Measurements from ENCODE around the gene SHROOM2. TPM values are rescaled to one million over a fixed set of nuclear protein-coding genes. Genes with fewer than 3 reads are reported as not detected.

Gene SHROOM2
- total RNA-seq, 1 experiment from 2014 or later = 5.3 TPM

DNA sequence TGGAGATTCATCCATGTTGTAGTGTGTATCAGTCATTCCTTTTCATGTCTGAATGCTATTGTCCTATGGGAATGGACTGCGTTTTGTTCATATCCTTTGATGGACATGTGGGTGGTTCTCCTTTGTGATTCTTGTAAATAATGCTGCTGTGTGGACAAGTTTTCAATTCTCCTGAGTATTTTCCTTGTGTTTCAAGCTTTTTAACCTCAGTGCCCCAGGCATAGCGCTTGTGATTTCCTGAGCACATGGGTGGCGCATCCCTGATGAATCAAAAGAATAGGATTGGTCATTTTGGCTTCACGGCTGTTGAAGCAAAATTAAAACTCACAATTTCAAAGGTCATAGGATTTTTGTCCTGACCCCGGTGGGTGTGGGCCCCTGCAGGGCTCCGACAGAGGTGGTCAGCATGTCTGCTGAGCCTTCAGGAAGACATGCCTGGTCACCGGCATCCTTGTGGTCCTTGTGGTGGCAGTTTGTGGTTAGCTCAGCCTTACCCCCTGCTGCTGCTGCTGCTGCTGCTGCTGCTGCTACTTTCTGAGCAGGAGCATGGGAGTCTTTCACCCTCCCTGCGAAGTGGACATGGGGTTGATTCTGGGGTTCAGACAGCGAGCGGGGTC, 30.0 kb downstream of the SHROOM2 start:
- Histone ChIP-seq H3K9ac (ENCODE audit: low read length) (no peak overlapping the region), H3K4me2 (ENCODE audit: low read length) (0 out of 2 replicates have a peak overlapping the region, but pooled peaks have one; percentile 3), H4K20me1 (ENCODE audit: insufficient read depth) (no peaks in the 10 kb centered on the region), H2AFZ (ENCODE audit: low read depth, low read length, poor library complexity, severe bottlenecking) (no peak overlapping the region), H3K36me3 (ENCODE audit: control insufficient read depth in 1 of 2, insufficient read depth in 2 of 2, low read length in 2 of 2) (no peaks in the 10 kb centered on the region), H3K27ac (ENCODE audit: low read depth, low read length) (no peak overlapping the region), H3K4me1 (ENCODE audit: control insufficient read depth in 1 of 2, insufficient read depth in 2 of 2, low read length in 2 of 2) (peaks cover 9% of the 10 kb centered on the region in 2 experiments), H3K27me3 (ENCODE audit: insufficient read depth, low read length) (no peaks in the 10 kb centered on the region), H3K9me2 (ENCODE audit: insufficient read depth) (no peaks in the 10 kb centered on the region), H3K79me2 (ENCODE audit: insufficient read depth, low read length) (no peaks in the 10 kb centered on the region), H3K4me3 (replicated peaks in 1 of 2; ENCODE audit: low read depth in 1 of 2, low read length in 2 of 2) (no peak overlapping the region), H3K9me3 (ENCODE audit: control insufficient read depth in 1 of 2, insufficient read depth in 1 of 2, low read depth in 1 of 2, low read length in 2 of 2) (no peaks in the 10 kb centered on the region)
- no peak for TF ChIP-seq ZFX (IDR thresholded peaks at IDR 0.05)
- no peak for TF ChIP-seq ZNF274 (IDR thresholded peaks at IDR 0.05; ENCODE audit: low read depth, low read length)
- TF ChIP-seq YY1 (IDR thresholded peaks at IDR 0.05; ENCODE audit: extremely low read depth, insufficient replicate concordance, low read depth, low read length) = no peak
- no peak for TF ChIP-seq TCF7L2 (IDR thresholded peaks at IDR 0.05; ENCODE audit: borderline replicate concordance, extremely low read depth, insufficient read depth, insufficient read length)
- no peak for TF ChIP-seq MAX (IDR thresholded peaks at IDR 0.05)
- TF ChIP-seq, protein P1, sequence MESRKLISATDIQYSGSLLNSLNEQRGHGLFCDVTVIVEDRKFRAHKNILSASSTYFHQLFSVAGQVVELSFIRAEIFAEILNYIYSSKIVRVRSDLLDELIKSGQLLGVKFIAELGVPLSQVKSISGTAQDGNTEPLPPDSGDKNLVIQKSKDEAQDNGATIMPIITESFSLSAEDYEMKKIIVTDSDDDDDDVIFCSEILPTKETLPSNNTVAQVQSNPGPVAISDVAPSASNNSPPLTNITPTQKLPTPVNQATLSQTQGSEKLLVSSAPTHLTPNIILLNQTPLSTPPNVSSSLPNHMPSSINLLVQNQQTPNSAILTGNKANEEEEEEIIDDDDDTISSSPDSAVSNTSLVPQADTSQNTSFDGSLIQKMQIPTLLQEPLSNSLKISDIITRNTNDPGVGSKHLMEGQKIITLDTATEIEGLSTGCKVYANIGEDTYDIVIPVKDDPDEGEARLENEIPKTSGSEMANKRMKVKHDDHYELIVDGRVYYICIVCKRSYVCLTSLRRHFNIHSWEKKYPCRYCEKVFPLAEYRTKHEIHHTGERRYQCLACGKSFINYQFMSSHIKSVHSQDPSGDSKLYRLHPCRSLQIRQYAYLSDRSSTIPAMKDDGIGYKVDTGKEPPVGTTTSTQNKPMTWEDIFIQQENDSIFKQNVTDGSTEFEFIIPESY (IDR thresholded peaks at IDR 0.05; ENCODE audit: extremely low read depth, insufficient replicate concordance, low read length) = no peak
- TF ChIP-seq POLR2AphosphoS5 (IDR thresholded peaks at IDR 0.05; ENCODE audit: low read depth, low read length) = no peak
- no peak for TF ChIP-seq EZH2 (IDR thresholded peaks at IDR 0.05)
- TF ChIP-seq SIN3A (IDR thresholded peaks at IDR 0.05; ENCODE audit: low read depth) = no peak
- TF ChIP-seq, protein P2, sequence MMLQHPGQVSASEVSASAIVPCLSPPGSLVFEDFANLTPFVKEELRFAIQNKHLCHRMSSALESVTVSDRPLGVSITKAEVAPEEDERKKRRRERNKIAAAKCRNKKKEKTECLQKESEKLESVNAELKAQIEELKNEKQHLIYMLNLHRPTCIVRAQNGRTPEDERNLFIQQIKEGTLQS (IDR thresholded peaks at IDR 0.05) = no peak
- no peak for TF ChIP-seq JUND (IDR thresholded peaks at IDR 0.05)
- TF ChIP-seq CBX3 (IDR thresholded peaks at IDR 0.05; ENCODE audit: low read depth) = no peak
- no peak for TF ChIP-seq FOSL1 (IDR thresholded peaks at IDR 0.05; ENCODE audit: low read depth)
- TF ChIP-seq SP1 (IDR thresholded peaks at IDR 0.05; ENCODE audit: low read depth) = no peak
- intact Hi-C loops (cut with micrococcal nuclease) = no loop called here
- BruUV-seq (replicated peaks) = no TSS peak
- ATAC-seq = peak; percentile 54; the same call in 1 of the 2 replicates
- ChIA-PET CTCF (no interaction called here), RAD21 (ENCODE audit: low non-redundant PET in 1 of 2, low total read pairs in 2 of 2, uncharacterized antibody in 2 of 2, unreplicated experiment in 2 of 2) (no interaction called here), POLR2A (no interaction called here)
- DNase-seq (ENCODE audit: low read depth, low spot score) = no peak

Measured in HCT116 (cell line).